Measurements from ENCODE around the gene ZNF710. TPM values are rescaled to one million over a fixed set of nuclear protein-coding genes. Genes with fewer than 3 reads are reported as not detected.

ZNF710 gene
- total RNA-seq, 1 donor from 2014 or later, result 23.1 TPM

DNA sequence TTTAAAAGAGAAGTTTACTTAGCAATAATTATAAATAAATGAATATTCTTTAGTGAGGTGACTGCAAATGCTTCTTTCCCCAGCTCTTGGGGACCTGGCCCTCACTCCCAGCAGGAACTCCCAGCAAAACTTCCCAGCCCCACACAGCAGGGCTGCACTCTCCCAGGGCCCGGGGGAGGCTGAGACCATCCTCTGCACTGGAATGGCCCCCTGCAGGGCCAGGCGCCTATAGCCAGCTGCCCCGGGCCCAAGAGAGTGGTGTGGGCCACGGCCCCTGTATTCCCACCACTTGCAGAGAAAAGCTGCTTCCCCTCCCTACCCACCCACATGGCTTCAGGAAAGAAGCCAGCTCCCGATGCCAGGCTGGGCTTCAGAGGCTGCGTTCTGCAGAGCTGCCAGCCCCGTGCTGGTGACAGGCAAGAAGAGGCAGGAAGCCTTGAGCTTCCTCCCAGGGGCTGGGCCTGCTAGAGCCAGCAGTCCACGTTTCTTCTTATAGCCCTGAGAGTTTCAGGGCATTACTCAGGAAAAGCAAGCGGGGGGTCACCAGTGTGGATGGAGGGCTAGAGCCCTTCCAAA is 81.1 kb downstream of the ZNF710 start:
- H3K4me3 ChIP-seq, result no peak overlapping the region
- no peak for DNase-seq (ENCODE audit: extremely low spot score in 2 of 2)
- no peaks in the 10 kb centered on the region for H3K4me1 ChIP-seq
- H3K27me3 ChIP-seq, result no peaks in the 10 kb centered on the region
- intact Hi-C loops (cut with DNase I), result no loop called here
- peaks cover 0 to 44% of the 10 kb centered on the region in 2 donors for H3K36me3 ChIP-seq
- no peaks in the 10 kb centered on the region for H3K9me3 ChIP-seq
- TF ChIP-seq POLR2AphosphoS5 (IDR thresholded peaks at IDR 0.05; ENCODE audit: insufficient read depth in 1 of 2, low read depth in 1 of 2) (no peak), POLR2A (IDR thresholded peaks at IDR 0.05) (no peak)
- TF ChIP-seq, protein P1, sequence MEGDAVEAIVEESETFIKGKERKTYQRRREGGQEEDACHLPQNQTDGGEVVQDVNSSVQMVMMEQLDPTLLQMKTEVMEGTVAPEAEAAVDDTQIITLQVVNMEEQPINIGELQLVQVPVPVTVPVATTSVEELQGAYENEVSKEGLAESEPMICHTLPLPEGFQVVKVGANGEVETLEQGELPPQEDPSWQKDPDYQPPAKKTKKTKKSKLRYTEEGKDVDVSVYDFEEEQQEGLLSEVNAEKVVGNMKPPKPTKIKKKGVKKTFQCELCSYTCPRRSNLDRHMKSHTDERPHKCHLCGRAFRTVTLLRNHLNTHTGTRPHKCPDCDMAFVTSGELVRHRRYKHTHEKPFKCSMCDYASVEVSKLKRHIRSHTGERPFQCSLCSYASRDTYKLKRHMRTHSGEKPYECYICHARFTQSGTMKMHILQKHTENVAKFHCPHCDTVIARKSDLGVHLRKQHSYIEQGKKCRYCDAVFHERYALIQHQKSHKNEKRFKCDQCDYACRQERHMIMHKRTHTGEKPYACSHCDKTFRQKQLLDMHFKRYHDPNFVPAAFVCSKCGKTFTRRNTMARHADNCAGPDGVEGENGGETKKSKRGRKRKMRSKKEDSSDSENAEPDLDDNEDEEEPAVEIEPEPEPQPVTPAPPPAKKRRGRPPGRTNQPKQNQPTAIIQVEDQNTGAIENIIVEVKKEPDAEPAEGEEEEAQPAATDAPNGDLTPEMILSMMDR (IDR thresholded peaks at IDR 0.05), result no peak
- H3K27ac ChIP-seq, result no peak overlapping the region

DNA sequence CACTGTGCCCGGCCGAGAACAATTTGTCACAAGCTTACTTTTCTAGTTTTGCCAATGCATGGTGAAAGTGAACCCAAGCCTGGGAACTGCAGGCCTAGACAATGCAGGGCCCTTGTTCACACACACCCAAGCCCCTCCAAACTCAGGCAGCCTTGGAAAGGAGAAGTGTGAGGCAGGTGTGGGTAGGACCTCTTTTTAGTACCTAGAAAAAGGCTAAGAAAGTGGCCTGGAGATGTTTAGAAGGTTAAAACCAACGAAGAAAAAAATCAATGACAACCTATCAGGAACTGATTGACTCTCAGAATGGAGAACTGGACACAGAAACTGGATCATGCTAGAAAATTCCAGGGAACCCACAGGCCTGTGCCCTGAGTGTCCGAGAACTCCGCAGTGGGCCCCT is 82.3 kb downstream of the ZNF710 start:
- no peaks in the 10 kb centered on the region for H3K27me3 ChIP-seq
- no peak overlapping the region for H3K4me3 ChIP-seq
- H3K36me3 ChIP-seq, result peaks cover 0 to 55% of the 10 kb centered on the region in 2 donors
- no peak for TF ChIP-seq POLR2A (IDR thresholded peaks at IDR 0.05)
- TF ChIP-seq, protein P1 (IDR thresholded peaks at IDR 0.05), result no peak
- TF ChIP-seq POLR2AphosphoS5 (IDR thresholded peaks at IDR 0.05; ENCODE audit: insufficient read depth in 1 of 2, low read depth in 1 of 2), result no peak
- H3K27ac ChIP-seq, result no peak overlapping the region
- H3K4me1 ChIP-seq, result no peaks in the 10 kb centered on the region
- intact Hi-C loops (cut with DNase I), result no loop called here
- no peaks in the 10 kb centered on the region for H3K9me3 ChIP-seq
- no peak for DNase-seq (ENCODE audit: extremely low spot score in 2 of 2)

- no peak overlapping the region for H3K27ac ChIP-seq
- H3K4me1 ChIP-seq, result no peaks in the 10 kb centered on the region
- no peak for TF ChIP-seq POLR2AphosphoS5 (IDR thresholded peaks at IDR 0.05; ENCODE audit: insufficient read depth in 1 of 2, low read depth in 1 of 2)
- TF ChIP-seq, protein P1 (IDR thresholded peaks at IDR 0.05), result no peak
- no peak for TF ChIP-seq POLR2A (IDR thresholded peaks at IDR 0.05)
- no peaks in the 10 kb centered on the region for H3K9me3 ChIP-seq
- no peak overlapping the region for H3K4me3 ChIP-seq
- intact Hi-C loops (cut with DNase I), result no loop called here
- no peaks in the 10 kb centered on the region for H3K27me3 ChIP-seq
- DNase-seq (ENCODE audit: extremely low spot score in 2 of 2), result no peak
- peaks cover 0 to 57% of the 10 kb centered on the region in 2 donors for H3K36me3 ChIP-seq
Measured at GRCh38 chr15:90083954-90084607, 83.0 kb downstream of the ZNF710 start.

GRCh38 chr15:90084876-90085423 is 83.8 kb downstream of the ZNF710 start:
- DNase-seq (ENCODE audit: extremely low spot score in 2 of 2), result no peak
- H3K36me3 ChIP-seq, result peaks cover 0 to 59% of the 10 kb centered on the region in 2 donors
- intact Hi-C loops (cut with DNase I), result no loop called here
- TF ChIP-seq, protein P1 (IDR thresholded peaks at IDR 0.05), result no peak
- no peaks in the 10 kb centered on the region for H3K9me3 ChIP-seq
- no peaks in the 10 kb centered on the region for H3K27me3 ChIP-seq
- H3K4me3 ChIP-seq, result no peak overlapping the region
- H3K27ac ChIP-seq, result no peak overlapping the region
- H3K4me1 ChIP-seq, result no peaks in the 10 kb centered on the region

DNA sequence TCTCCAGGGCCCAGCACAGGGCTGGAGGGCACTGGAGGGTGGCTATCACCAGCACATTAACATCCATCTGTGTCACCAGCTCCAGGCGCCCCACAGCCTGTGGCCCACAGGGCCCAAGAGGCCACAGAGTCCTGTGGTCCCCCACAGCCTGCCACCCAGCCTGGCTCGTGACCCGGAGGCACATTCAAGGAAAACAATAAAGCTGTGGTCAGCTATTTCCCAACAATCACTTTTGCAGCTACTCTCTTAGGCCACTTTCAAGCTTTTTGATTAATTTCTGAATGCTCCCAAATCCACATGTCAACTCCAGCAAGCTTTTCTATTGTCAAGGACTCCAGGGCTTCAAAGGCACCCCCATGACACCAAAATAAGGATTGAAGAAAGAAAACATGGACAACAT is 84.4 kb downstream of the ZNF710 start:
- Histone ChIP-seq H3K4me3 (no peak overlapping the region), H3K4me1 (no peaks in the 10 kb centered on the region), H3K36me3 (peaks cover 0 to 54% of the 10 kb centered on the region in 2 donors), H3K27ac (no peak overlapping the region), H3K9me3 (no peaks in the 10 kb centered on the region), H3K27me3 (no peaks in the 10 kb centered on the region)
- intact Hi-C loops (cut with DNase I), result no loop called here
- no peak for DNase-seq (ENCODE audit: extremely low spot score in 2 of 2)
- no peak for TF ChIP-seq POLR2A (IDR thresholded peaks at IDR 0.05)
- TF ChIP-seq, protein P1 (IDR thresholded peaks at IDR 0.05), result no peak
- no peak for TF ChIP-seq POLR2AphosphoS5 (IDR thresholded peaks at IDR 0.05; ENCODE audit: insufficient read depth in 1 of 2, low read depth in 1 of 2)
